NCI-H2227 treated with DMSO at 0.1 percent for 48 hours (cell line): Measurements from ENCODE around the gene LRRC41.
"Not testable (repeated sequence)": the region's sequence is repeated elsewhere in the genome, so short reads cannot be mapped to it uniquely, and the experiment has no call there.

Source experiments
- DNase-seq: peaks from one replicate; lab custom pipeline; 2025; lab: John Stamatoyannopoulos, UW

LRRC41 gene

GRCh38 chr1:46303038-46303871, at the start of gene LRRC41, which contains the start of gene UQCRH:
TSS of gene LRRC41 (minus strand) at chr1:46303616. CDS start at chr1:46303322, 294 bp downstream.
TSS of gene UQCRH (plus strand) at chr1:46303698. CDS start at chr1:46303767, 69 bp downstream.
- peak; percentile 99 for DNase-seq

DNA sequence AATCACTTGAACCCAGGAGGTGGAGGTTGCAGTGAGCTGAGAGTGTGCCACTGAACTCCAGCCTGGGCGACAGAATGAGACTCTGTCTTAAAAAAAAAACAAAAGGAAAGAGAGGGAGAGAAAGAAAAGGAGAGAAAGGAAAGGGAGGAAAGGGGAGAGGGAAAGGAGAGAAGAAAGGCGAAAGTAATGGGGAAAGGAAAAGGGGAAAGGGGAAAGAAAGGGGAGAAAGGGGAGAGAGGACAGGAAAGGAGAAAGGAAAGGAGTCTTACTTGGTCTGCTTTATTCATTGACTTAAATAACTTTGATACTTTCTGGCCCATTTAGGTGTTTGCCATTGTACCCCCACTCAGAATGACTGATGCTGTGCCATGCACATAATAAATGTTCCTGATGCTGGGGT, 48.9 kb upstream of the LRRC41 start:
- DNase-seq: no peak

DNA sequence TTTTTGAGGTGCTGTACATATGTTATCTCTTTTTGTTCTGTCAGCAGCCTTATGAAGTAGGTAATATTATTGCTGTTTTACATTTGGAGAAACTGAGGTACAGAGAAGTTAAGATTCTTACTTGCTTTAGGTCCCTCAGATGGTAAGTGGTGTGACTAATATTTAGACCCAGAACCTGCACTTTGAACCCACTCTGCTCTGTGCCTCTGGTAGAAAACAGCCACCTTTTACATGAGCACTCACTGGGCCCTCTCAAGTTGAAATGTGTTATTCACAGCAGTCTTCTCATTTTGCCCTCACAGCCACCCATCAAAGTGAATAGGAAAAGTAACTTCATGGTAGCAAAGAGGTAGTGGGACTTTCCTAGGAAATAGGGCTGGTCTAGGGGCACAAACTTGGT, 41.9 kb upstream of the LRRC41 start:
- no peak for DNase-seq

GRCh38 chr1:46344481-46344880, 41.1 kb upstream of the LRRC41 start:
- no peak for DNase-seq

DNA sequence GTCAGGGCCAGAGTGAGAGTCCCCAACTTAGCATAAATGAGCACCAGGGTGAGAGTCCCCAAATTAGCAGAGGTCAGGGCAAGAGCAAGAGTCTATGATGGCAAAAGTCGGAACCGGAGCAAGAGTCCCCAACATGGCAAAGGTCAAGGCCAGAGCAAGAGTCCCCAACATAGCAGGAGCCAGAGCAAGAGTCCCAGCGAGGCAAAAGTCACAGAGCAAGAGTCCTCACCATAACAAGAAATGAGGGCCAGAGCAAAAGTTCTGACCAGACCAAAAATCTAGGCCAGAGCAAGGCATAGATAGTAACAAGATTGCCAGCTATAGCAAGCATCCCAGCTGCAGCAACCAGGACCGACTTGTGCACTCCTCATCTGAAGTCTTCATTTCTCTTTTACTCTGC, 40.3 kb upstream of the LRRC41 start:
- DNase-seq: no peak

DNA sequence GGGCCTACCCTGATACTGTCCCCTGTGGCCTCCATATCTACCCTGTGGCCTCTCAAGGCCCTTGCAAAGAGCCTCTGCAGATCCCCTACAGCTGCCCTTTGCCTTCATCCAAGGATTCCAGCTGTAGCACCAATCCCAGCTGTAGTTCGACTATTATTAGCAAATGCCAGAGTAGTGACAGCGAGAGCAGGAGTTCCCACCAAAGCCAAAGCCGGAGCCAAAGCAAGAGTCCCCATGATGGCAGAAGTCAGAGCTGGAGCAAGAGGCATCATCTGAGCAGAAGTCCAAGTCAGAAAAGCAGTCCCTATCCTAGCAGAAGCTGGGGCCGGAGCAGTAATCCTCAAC, 39.9 kb upstream of the LRRC41 start:
- DNase-seq: no peak

DNA sequence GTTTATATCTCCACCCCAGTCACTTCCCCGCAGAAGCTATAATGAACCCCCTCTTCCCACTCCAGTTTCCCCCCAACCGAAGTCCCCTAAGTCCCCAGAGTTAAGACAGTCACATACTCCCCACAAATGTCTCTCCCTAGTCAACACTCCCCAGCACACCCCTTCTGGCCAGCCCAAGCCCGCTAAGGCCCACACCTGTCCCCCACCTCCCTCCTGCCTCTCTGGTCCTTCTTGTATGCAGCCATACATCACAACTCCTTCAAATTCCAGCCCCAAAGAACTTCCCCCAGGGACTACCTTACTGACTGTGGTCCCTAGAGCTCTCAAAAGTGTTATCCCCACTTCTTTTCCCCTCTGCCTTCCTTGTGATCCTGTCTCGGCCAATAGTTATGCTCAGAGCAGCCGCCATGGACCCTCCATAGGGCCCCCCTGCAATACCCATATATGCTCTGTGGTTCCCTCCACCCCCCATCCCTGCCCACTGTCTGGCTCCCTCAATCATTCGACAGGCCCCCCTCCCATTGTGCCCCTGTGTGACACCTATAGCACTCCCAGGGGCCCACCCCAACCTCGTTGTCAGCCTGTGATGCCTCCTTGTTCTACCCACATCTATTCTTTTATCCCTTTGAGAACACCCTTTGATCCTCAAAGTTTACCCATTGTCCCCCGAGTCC, 39.4 kb upstream of the LRRC41 start:
- DNase-seq: no peak

DNA sequence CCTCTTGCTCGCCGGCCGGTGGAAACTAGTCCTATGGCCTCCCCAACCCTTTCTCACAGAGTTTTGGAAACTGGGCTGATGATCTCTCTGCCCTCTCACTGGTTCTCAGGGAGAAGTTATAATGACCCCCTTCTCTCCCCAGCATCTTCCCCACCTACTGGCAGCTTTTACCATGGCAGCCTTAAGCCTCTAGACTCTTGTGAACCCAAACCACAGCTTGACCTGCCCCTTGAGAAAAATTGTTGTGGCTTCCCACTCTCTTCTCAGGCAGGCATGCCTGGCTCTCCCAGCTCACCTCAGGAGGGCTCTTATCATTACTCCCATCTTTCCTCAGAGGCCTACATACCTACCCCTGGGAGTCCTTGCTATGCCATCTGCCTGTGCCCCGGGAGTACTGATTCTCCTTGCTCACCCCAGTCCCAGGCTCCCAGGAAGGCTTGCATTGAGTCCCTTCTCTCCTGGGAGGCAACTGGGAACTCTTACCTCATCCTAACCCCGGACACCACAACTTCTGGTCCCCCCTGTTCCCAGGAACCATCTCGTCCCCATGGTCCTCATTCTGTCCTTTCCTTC, 38.8 kb upstream of the LRRC41 start:
- no peak for DNase-seq

- DNase-seq: no peak
Measured at GRCh38 chr1:46341222-46342083, 38.0 kb upstream of the LRRC41 start.

- peak; percentile 94 for DNase-seq
Measured at GRCh38 chr1:46340404-46341221, 37.2 kb upstream of the LRRC41 start, which contains the start of gene NSUN4. TSS of gene NSUN4 (plus strand) at chr1:46340807. CDS start at chr1:46340827, 20 bp downstream.

- not testable (repeated sequence) for DNase-seq
Measured at GRCh38 chr1:46337409-46337808, 34.0 kb upstream of the LRRC41 start.

DNA sequence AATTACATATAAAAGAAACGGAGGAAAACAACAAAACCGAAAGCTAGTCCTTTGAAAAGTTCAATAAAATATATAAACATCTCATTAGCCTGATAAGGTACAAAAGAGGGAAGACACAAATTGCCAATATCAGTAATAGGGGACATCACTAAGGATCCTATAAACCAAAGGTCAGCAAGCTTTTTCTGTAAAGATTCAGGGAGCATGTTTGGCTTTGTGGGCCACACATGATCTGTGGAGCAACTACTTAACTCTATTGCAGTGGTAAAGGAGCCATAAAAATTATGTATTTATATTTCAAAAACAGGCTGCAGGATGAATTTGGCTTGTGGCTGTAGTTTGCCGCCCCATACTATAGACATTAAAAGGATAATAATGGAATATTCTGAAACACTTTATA, 31.7 kb upstream of the LRRC41 start:
- DNase-seq: no peak

DNA sequence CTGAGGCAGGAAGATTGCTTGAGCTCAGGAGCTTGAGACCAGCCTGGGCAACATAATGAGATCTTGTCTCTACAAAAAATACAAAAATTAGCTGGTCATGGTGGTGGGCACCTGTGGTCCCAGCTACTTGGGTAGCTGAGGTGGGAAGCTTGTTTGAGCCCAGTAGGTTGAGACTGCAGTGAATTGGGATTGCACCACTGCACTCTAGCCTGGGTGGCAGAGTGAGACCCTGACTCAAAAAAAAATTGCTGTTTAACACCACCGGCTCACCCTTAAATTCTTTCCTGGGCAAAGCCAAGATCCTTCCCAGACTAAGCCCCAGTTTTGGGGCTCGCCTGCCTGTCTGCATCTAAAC, 30.6 kb upstream of the LRRC41 start:
- DNase-seq: no peak

DNA sequence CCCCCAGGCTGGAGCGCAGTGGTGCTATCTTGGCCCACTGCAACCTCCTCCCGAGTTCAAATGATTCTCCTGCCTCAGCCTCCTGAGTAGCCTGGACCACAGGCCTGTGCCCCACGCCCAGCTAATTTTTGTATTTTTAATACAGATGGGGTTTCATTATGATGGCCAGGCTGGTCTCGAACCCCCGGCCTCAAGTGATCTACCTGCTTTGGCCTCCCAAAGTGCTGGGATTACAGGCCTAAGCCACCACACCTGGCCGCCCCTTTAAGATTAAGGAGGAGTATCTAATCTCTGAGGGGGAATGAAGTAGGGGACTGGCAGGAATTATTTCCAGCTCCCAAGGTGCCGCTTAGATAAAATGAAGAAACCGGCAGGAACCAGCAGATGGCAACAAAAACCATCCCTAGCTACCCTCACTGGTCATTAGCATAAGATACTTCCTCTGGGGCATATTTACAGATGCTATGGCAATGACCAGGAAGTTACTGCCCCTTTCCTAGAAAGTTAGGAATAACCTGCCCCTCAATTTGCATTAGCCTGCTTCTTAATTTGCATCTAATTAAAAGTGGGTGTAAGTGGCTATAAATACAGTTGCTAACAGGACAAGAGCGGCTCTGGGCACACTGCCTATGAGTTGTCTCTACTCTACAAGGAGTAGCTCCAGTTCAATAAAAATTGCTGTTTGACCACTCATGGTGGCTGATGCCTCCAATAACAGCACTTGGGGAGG, 30.0 kb upstream of the LRRC41 start:
- no peak for DNase-seq

DNA sequence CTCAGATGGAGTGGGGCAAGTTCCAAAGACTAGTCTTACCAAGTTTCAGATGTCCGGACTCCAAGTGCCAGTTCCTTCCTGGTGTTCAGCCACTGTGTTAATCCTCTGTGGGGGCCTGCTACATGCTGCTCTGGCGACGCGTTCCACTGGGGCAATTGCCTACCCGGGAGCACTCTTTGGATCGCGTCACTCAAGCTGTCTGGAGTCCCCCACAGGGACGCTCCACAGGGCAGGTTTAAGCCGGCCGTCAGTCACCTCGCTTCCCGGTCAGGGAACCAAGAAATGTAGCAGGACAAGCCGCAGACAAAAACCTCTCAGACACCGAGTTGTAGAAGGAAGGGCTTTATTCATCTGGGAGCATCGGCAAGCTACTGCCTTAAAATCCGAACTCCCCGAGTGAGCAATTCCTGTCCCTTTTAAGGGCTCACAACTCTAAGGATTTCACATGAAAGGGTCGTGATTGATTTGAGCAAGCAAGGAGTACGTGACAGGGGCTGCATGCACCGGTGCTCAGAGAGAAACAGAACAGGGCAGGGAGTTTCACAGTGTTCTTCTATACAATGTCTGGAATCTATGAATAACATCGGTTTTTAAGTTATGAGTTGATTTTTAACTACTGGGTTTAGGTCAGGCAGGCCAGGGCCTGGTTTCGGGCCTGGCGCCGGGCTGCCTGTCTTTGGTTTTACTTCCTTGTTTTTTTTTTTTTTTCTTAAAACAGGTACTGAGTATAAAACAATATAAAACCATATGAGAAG, 28.5 kb upstream of the LRRC41 start:
- DNase-seq: not testable (repeated sequence)

DNA sequence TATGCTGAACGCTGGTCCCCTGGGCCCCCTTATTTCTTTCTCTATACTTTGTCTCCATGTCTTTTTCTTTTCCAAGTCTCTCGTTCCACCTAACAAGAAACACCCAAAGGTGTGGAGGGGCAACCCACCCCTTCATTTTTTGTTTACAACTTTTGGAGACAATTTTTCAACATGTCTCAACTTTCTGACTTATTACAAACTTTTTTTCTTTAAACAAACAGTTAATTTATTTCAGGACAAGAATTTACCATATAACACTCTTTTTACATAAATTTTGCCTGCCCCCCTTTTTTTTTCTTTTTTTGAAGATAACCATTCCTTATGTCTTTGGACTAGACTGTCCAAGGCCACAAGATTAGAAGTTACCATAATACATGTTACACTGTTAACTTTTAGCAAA, 27.0 kb upstream of the LRRC41 start:
- DNase-seq: not testable (repeated sequence)

GRCh38 chr1:46329807-46330206, 26.4 kb upstream of the LRRC41 start:
- not testable (repeated sequence) for DNase-seq

DNA sequence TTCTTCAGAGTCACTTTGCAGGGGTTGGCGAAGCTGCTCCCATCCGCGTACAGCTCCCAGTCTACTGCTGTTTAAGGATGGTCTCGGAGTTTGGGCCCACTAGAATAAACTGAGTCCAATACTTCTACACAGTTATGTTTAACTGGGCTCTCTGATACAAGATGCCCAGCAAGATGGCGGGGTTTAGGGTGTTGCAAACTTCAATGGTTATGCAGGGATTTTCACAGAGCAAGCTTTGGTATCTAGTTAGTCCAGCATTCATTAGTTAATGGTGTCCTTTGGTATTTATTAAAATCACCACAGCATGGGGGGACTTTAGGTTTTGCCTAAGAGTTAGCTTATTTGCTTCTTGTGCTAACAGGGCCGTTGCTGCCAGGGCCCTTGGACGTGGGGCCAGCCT, 24.8 kb upstream of the LRRC41 start:
- not testable (repeated sequence) for DNase-seq

GRCh38 chr1:46325285-46326076, 22.1 kb upstream of the LRRC41 start:
- not testable (repeated sequence) for DNase-seq
